ENCODE measurements around the gene WDR37.
"Not testable (repeated sequence)": the region's sequence is repeated elsewhere in the genome, so short reads cannot be mapped to it uniquely, and the experiment has no call there.

The WDR37 gene

GRCh38 chr10:1116696-1117280 is 60.6 kb downstream of the WDR37 start:
- H3K4me3 ChIP-seq (ENCODE audit: low read length) = no peak overlapping the region
- DNase-seq (ENCODE audit: low read depth) = no peak
- TF ChIP-seq CTCF (IDR thresholded peaks at IDR 0.05; ENCODE audit: insufficient read depth, low read depth, low read length, missing control alignments) = no peak

- TF ChIP-seq CTCF (IDR thresholded peaks at IDR 0.05; ENCODE audit: insufficient read depth, low read depth, low read length, missing control alignments) = no peak
- H3K4me3 ChIP-seq (ENCODE audit: low read length) = no peak overlapping the region
- no peak for DNase-seq (ENCODE audit: low read depth)
Observed at GRCh38 chr10:1117651-1118050, 61.5 kb downstream of the WDR37 start.

- H3K4me3 ChIP-seq (ENCODE audit: low read length); DNase-seq (ENCODE audit: low read depth): not testable (repeated sequence)
Observed at GRCh38 chr10:1118318-1118717, 62.1 kb downstream of the WDR37 start.

GRCh38 chr10:1119027-1119426 is 62.8 kb downstream of the WDR37 start:
- no peak for TF ChIP-seq CTCF (IDR thresholded peaks at IDR 0.05; ENCODE audit: insufficient read depth, low read depth, low read length, missing control alignments)
- no peak for DNase-seq (ENCODE audit: low read depth)
- H3K4me3 ChIP-seq (ENCODE audit: low read length) = no peak overlapping the region

- no peak for TF ChIP-seq CTCF (IDR thresholded peaks at IDR 0.05; ENCODE audit: insufficient read depth, low read depth, low read length, missing control alignments)
- no peak overlapping the region for H3K4me3 ChIP-seq (ENCODE audit: low read length)
- no peak for DNase-seq (ENCODE audit: low read depth)
Observed at GRCh38 chr10:1119501-1119900, 63.3 kb downstream of the WDR37 start.

GRCh38 chr10:1120306-1120705 is 64.1 kb downstream of the WDR37 start:
- no peak overlapping the region for H3K4me3 ChIP-seq (ENCODE audit: low read length)
- no peak for TF ChIP-seq CTCF (IDR thresholded peaks at IDR 0.05; ENCODE audit: insufficient read depth, low read depth, low read length, missing control alignments)
- DNase-seq (ENCODE audit: low read depth) = no peak

- no peak overlapping the region for H3K4me3 ChIP-seq (ENCODE audit: low read length)
- DNase-seq (ENCODE audit: low read depth) = no peak
- no peak for TF ChIP-seq CTCF (IDR thresholded peaks at IDR 0.05; ENCODE audit: insufficient read depth, low read depth, low read length, missing control alignments)
Observed at GRCh38 chr10:1120801-1121211, 64.6 kb downstream of the WDR37 start.
